WI38 (cell line): ENCODE results near the gene CELF2.

ENCODE experiments used
- H3K4me3 ChIP-seq: 2 replicates; pipeline ENCODE4 v1.5.1; 2011; ENCODE audit warnings: low read depth, mild to moderate bottlenecking, control low read depth, low read length
- TF ChIP-seq, protein P1 (sequence below): IDR thresholded peaks from 2 replicates; pipeline ENCODE4 v1.5.1; 2012; ENCODE audit warnings: low read depth, mild to moderate bottlenecking, control low read depth, low read length

CELF2 gene

DNA sequence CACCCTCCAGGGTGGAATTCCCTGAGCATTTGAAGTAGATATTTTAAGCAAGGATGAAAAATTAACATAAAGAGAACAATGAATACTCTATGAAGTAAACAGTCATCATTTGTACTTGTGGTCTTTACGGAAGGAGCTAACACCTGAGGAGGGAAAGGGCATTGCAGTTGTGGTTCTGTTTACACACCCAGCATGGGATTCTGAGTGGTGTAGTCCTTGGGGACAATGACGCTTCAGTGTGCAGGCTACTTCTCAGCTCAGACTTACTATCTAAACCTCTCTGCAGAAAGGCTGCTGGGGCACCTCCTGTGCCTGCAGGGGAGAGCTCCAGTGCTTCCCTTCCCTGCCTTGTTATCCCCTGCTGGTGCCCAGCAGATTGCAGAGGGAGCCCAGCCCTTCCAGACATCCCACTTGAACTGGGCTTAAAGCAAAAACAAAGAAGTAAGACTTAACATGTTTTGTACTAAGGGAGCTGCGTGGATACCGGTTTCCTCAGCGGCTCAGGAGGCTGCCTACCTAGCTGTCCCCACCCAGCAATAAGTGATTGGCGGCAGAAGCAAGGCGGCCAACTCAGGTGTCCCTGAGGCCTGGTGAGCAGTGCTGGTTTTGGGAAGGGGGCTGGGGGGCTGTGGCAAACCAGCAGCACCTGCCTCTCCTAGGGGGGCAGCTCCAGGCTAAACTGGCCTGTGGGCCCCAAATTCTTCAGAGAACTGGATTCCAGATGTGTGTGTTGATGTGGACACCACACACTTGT, 89.1 kb downstream of the CELF2 start:
- TF ChIP-seq, protein P1, sequence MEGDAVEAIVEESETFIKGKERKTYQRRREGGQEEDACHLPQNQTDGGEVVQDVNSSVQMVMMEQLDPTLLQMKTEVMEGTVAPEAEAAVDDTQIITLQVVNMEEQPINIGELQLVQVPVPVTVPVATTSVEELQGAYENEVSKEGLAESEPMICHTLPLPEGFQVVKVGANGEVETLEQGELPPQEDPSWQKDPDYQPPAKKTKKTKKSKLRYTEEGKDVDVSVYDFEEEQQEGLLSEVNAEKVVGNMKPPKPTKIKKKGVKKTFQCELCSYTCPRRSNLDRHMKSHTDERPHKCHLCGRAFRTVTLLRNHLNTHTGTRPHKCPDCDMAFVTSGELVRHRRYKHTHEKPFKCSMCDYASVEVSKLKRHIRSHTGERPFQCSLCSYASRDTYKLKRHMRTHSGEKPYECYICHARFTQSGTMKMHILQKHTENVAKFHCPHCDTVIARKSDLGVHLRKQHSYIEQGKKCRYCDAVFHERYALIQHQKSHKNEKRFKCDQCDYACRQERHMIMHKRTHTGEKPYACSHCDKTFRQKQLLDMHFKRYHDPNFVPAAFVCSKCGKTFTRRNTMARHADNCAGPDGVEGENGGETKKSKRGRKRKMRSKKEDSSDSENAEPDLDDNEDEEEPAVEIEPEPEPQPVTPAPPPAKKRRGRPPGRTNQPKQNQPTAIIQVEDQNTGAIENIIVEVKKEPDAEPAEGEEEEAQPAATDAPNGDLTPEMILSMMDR, result no peak

DNA sequence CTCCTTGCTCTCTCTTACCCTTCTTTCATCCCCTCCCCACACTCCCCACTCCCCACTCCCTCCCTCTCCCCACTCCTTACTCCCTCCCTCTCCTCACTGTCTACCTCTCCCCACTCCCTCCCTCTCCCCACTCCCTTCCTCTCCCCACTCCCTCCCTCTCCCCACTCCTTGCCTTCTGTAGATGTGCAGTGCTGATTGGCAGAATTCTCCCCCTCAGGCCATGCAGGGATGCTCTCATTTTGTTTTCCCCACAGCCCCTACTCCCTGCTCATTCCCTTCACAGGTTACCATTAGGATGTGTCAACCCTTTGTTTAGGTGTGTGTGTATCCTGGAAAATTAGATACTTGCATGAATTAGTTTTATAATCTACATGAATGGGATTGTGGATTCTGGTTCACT, 90.3 kb downstream of the CELF2 start:
- H3K4me3 ChIP-seq, result no peak overlapping the region
- TF ChIP-seq, protein P1, result no peak

More for the DNA sequence above, 89.1 kb downstream of the CELF2 start:
- H3K4me3 ChIP-seq, result no peak overlapping the region

DNA sequence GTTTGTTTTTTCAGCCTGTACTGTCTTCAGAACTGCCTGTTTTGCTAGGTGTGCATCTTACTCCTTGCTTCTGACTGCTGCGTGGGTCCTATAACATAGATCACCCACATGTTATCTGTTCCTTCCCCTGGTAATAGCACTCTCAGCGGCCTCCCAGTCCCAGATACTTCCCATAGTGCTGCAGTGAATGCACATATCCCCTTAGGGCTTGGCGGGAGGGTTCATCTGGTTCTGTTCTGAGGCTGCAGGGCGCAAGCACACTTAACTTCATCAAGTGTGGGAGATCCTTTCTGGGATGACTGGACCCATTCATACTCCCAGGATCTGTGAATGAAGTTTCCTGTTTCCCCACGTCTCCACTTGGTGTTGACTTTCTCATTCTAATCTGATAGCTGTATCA, 90.7 kb downstream of the CELF2 start:
- no peak overlapping the region for H3K4me3 ChIP-seq
- TF ChIP-seq, protein P1, result no peak

DNA sequence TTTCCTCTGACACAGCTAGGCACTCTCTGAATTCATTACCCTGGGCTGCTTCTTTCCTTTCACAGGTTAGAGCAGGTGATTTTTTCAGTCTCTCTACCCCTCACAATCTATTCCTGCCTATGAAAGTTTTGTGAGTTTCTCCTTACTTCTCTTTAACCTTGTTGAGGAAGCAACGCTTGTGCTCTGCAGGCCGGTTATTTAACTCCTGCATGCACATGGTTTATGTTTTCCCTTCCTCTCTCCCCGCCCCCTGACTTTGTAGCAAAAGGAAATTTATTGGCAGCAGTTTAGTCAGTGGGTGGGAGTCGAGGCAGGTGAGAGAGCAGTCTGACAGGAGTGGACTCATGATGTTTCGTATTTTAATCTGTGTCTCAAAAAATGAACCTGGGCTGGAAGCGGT, 91.9 kb downstream of the CELF2 start:
- TF ChIP-seq, protein P1, result no peak
- no peak overlapping the region for H3K4me3 ChIP-seq

DNA sequence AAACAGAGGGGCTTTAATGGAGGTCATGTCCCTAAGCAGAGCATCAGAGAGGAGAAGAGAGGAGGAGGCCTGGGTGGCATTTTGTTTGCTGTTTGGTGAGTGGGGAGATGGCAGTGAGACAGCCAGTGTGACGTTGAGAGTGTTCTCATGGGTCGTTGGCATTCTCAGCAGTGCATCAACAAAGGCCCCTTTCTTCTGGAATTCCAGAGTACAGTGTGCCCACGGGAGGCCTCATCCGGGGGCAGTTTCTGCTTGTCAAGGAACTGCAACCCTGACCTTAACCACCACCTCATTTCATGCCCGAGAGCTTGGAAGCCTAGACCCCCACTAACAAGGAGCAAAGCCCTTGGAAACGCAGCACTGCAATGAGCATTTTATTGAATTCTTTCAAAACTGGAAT, 92.9 kb downstream of the CELF2 start:
- H3K4me3 ChIP-seq, result no peak overlapping the region
- TF ChIP-seq, protein P1, result no peak

DNA sequence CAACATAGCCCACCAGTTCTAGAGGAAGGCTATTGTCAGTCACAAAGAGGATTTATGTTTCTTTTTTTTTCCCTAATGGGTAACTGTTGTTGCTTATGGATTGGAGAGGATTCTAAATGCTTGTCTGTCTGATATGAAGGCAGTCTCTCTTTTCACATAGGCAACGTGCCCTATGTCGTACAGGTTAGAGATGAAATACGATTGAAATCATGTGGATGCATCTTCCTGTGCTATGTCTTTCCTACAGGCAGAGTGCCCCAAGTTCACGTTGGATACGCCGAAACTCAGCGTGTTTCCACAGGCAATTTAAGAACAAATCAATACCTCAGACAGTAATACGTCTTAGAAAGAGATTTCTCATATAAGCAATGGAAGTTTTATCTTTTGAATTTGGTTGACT, 93.8 kb downstream of the CELF2 start:
- H3K4me3 ChIP-seq, result no peak overlapping the region
- TF ChIP-seq, protein P1, result no peak

DNA sequence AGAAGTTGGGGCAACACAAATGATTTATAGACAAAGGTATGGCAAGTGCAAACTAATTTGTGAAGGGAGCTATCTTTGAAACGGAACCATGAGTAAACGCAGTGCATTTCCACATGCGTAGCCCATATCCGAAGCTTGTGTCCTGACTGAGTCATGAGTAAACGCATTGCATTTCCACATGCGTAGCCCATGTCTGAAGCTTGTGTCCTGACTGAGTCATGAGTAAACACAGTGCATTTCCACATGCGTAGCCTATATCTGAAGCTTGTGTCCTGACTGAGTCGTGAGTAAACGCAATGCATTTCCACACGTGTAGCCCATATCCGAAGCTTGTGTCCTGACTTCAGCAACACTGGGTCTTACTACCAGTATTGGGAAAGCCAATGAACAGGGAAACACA, 95.0 kb downstream of the CELF2 start:
- H3K4me3 ChIP-seq, result no peak overlapping the region
- TF ChIP-seq, protein P1, result no peak
